Lung (tissue), 12 donors: ENCODE results near the gene OR5AU1. TPM values are rescaled to one million over a fixed set of nuclear protein-coding genes. Genes with fewer than 3 reads are reported as not detected.
A peak's percentile ranks its signal among the peaks of the same experiment; 100 is the strongest.

Source experiments
- ATAC-seq: fragments of 200-7000 bp; cut with Tn5 transposase; one replicate; pipeline ENCODE4 v1.9.1; 2020; ENCODE audit warnings: moderate number of reproducible peaks; ENCODE audit not compliant: insufficient read depth, low FRiP score
- DNase-seq, 3 donors: peaks; one replicate each; pipeline ENCODE4 v3.0.0-alpha.2; 2013 to 2017
- H3K27ac ChIP-seq, 2 donors: one replicate each; pipeline ENCODE4 v1.5.1; 2013; ENCODE audit warnings: mild to moderate bottlenecking in 2 of 2, moderate library complexity in 2 of 2, control low read depth in 1 of 2, inconsistent platforms in 1 of 2, low read depth in 1 of 2, low read length in 1 of 2
- H3K27me3 ChIP-seq, 3 donors: one replicate each; pipeline ENCODE4 v1.5.1; 2013; ENCODE audit warnings: low read length in 2 of 3; ENCODE audit not compliant: control insufficient read depth in 3 of 3, insufficient read depth in 3 of 3
- H3K36me3 ChIP-seq, 4 donors: one replicate each; pipeline ENCODE4 v1.5.1; 2013; ENCODE audit warnings: low read length in 4 of 4, mild to moderate bottlenecking in 1 of 4, moderate library complexity in 1 of 4; ENCODE audit not compliant: control insufficient read depth in 4 of 4, insufficient read depth in 4 of 4
- H3K4me1 ChIP-seq, 5 donors: one replicate each; pipeline ENCODE4 v1.5.1; 2013; ENCODE audit warnings: low read length in 5 of 5, mild to moderate bottlenecking in 2 of 5, moderate library complexity in 1 of 5; ENCODE audit not compliant: control insufficient read depth in 5 of 5, insufficient read depth in 5 of 5
- H3K4me3 ChIP-seq: one replicate; pipeline ENCODE4 v1.5.1; 2013; ENCODE audit warnings: mild to moderate bottlenecking, control low read depth, moderate library complexity
- H3K9ac ChIP-seq, 2 donors: one replicate each; pipeline ENCODE4 v1.5.1; 2013; ENCODE audit warnings: low read length in 2 of 2, control low read depth in 1 of 2; ENCODE audit not compliant: insufficient read depth in 1 of 2
- H3K9me3 ChIP-seq, 4 donors: one replicate each; pipeline ENCODE4 v1.5.1; 2013; ENCODE audit warnings: low read length in 3 of 4, mild to moderate bottlenecking in 1 of 4, moderate library complexity in 1 of 4; ENCODE audit not compliant: control insufficient read depth in 4 of 4, insufficient read depth in 3 of 4
- WGBS, 2 donors: extraction: QIAGEN DNeasy Blood & Tissue Kit; methylation state at CpG; one replicate each; pipeline ENCODE4 v1.1.7; 2013; 5-methylcytosine and 5-hydroxymethylcytosine counted together
- polyA plus RNA-seq, 2 donors: library from polyadenylated mRNA; stranded (reverse); fragments of 200-250 nt; gene quantifications; one replicate each; pipeline ENCODE4 v1.2.1, GENCODE V29; 2013
- total RNA-seq, 2 donors: library from RNA; depleted of rRNA in 1 of 2; stranded (reverse); fragments of >200 nt in 1 of 2; gene quantifications; one replicate each; pipeline ENCODE4 v1.2.1, GENCODE V29; 2014 to 2021
- TF ChIP-seq, protein P1 (sequence below): IDR thresholded peaks from 2 replicates; pipeline ENCODE4 v1.5.1; 2012; ENCODE audit warnings: mild to moderate bottlenecking; ENCODE audit errors: control extremely low read depth, extremely low read depth
- donor health status: control.
- donor health status: control.
- donor health status: Bipolar disorder and iron deficiency.
- donor health status: healthy.
- donor health status: DM: yes; HTN: yes; CAD: no.

The OR5AU1 gene
- total and polyA plus RNA-seq, 4 donors, result not detected

DNA sequence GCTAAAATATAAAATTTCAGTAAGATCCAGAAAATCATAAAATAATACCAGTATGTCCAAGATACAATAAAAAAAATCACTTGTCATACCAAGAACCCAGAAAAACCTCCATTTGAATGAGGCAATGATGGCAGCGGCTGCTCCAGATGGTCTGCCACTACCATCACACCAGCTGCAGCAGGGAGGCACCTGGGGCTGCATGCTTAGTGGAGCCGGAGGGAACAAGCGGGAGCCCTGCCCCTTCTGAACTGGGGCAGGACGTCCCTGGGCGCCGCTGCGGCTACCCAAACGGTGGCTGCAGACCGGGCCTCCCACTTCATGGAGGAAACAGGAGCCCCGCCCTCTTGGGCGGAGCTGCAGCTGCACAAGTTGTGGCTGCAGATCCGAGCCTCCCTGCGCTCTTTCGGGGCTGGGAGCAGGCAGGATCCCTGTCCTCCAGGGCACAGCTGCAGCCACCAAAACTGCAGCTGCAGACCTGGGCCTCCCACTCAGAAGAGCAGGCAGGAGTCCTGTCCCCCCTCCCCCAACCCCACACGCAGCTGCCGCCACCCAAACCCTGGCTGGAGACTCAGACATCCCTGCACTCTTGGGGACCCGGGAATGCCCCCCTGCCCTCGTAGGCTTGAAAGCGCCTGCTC, 36.1 kb upstream of the OR5AU1 start:
- H3K9ac ChIP-seq, result no peak overlapping the region
- WGBS, 2 donors, result 9 to 14% methylated on average over 19 of the region's 19 CpGs
- no peak overlapping the region for H3K27ac ChIP-seq
- DNase-seq (peak; percentile 64 to 69 (median 68)), ATAC-seq (peak; percentile 83)
- no peaks in the 10 kb centered on the region for H3K9me3 ChIP-seq
- peaks cover 0 to 6% (median 0%) of the 10 kb centered on the region in 5 donors for H3K4me1 ChIP-seq
- TF ChIP-seq, protein P1, sequence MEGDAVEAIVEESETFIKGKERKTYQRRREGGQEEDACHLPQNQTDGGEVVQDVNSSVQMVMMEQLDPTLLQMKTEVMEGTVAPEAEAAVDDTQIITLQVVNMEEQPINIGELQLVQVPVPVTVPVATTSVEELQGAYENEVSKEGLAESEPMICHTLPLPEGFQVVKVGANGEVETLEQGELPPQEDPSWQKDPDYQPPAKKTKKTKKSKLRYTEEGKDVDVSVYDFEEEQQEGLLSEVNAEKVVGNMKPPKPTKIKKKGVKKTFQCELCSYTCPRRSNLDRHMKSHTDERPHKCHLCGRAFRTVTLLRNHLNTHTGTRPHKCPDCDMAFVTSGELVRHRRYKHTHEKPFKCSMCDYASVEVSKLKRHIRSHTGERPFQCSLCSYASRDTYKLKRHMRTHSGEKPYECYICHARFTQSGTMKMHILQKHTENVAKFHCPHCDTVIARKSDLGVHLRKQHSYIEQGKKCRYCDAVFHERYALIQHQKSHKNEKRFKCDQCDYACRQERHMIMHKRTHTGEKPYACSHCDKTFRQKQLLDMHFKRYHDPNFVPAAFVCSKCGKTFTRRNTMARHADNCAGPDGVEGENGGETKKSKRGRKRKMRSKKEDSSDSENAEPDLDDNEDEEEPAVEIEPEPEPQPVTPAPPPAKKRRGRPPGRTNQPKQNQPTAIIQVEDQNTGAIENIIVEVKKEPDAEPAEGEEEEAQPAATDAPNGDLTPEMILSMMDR, result no peak
- H3K27me3 ChIP-seq, result no peaks in the 10 kb centered on the region
- no peak overlapping the region for H3K4me3 ChIP-seq
- no peaks in the 10 kb centered on the region for H3K36me3 ChIP-seq

DNA sequence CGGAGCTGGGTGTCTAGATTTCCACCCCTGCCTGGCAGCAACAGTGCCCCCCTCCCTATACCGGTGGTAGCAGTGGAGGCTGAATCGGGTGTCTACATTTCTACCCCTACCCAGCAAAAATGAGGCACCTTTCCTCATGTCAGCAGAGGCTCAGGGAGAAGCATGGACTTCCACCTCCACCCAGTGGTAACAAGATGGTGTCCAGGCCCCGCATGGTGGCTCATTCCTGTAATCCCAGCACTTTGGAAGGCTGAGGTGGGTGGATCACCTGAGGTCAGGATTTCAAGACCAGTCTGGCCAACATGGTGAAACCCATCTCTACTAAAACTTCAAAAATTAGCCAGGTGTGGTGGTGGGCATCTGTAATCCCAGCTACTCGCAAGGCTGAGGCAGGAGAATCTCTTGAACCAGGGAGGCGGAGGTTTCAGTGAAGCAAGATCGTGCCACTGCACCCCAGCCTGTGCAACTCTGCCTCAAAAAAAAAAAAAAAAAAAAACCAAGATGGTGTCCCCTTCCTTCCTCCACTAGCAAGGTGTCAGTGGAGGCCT, 35.5 kb upstream of the OR5AU1 start:
- TF ChIP-seq, protein P1, result no peak
- no peak for ATAC-seq
- no peaks in the 10 kb centered on the region for H3K36me3 ChIP-seq

DNA sequence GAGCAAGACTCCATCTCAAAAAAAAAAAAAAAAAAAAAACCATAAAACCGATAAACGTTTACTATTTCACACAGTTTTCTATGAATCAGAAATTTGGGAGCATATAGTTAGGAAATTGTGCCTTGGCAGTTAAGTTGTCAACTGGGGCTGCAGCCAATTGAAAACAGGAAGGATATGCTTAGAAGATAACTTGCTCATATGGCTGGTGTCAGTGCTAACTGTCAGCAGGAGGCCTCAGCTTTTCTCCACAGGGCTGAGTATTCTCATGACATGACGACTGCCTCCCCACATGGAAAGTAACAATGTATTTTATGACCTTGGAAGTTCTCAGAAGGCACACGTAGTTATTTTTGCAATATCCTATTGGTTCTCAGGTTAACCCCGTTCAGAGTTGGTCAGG, 29.6 kb upstream of the OR5AU1 start:
- no peaks in the 10 kb centered on the region for H3K9me3 ChIP-seq
- H3K4me3 ChIP-seq, result no peak overlapping the region
- H3K4me1 ChIP-seq, result peaks cover 0 to 13% (median 0%) of the 10 kb centered on the region in 5 donors
- no peak for ATAC-seq
- 38 to 42% methylated on average over 5 of the region's 5 CpGs for WGBS, 2 donors
- TF ChIP-seq, protein P1, result no peak
- H3K27me3 ChIP-seq, result no peaks in the 10 kb centered on the region
- H3K27ac ChIP-seq, result no peak overlapping the region
- no peaks in the 10 kb centered on the region for H3K36me3 ChIP-seq
- DNase-seq, result peak in 2 of 3 donors; percentile 33 to 65
- no peak overlapping the region for H3K9ac ChIP-seq

More for the DNA sequence above, 35.5 kb upstream of the OR5AU1 start:
- H3K4me3 ChIP-seq, result no peak overlapping the region
- H3K9ac ChIP-seq, result no peak overlapping the region
- H3K27me3 ChIP-seq, result no peaks in the 10 kb centered on the region
- 81 to 84% methylated on average over 7 of the region's 7 CpGs for WGBS, 2 donors
- H3K9me3 ChIP-seq, result no peaks in the 10 kb centered on the region
- DNase-seq, result no peak
- no peak overlapping the region for H3K27ac ChIP-seq
- peaks cover 0 to 6% (median 0%) of the 10 kb centered on the region in 5 donors for H3K4me1 ChIP-seq

DNA sequence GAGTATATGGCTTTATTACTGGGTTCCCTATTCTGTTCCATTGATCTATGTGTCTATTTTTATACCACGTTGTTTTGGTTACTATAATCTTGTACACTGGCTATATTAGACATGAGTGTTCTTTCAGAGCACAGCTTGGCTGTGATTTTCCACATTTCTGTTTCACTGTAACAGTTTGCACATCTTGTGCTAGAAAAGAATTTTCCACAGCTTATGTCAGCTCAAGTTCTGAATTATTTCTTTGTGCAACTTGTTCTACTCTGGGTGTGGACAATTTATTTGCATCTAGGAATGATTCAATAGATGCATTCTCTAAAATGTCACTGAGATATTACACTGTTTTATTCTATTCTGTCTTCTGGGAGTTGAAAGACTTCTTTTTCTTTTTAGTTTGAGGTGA, 28.4 kb upstream of the OR5AU1 start:
- H3K36me3 ChIP-seq, result no peaks in the 10 kb centered on the region
- WGBS, 2 donors, result 67 to 70% methylated on average over 1 of the region's 1 CpG
- no peak overlapping the region for H3K4me3 ChIP-seq
- H3K27me3 ChIP-seq, result no peaks in the 10 kb centered on the region
- DNase-seq (no peak), ATAC-seq (no peak)
- H3K9me3 ChIP-seq, result no peaks in the 10 kb centered on the region
- no peak overlapping the region for H3K27ac ChIP-seq
- no peak overlapping the region for H3K9ac ChIP-seq
- TF ChIP-seq, protein P1, result no peak
- peaks cover 0 to 13% (median 0%) of the 10 kb centered on the region in 5 donors for H3K4me1 ChIP-seq
